Activated T-cell treated with anti-CD3 and anti-CD28 coated beads, Interleukin-2, amount 50 U/mL, for 4 hours (primary cell): ENCODE measurements around the gene EPHX1. TPM values are rescaled to one million over a fixed set of nuclear protein-coding genes. Genes with fewer than 3 reads are reported as not detected.

Source experiments
- ATAC-seq, 2 donors: fragments of 200-7000 bp; cut with Tn5 transposase; one replicate each; pipeline ENCODE4 v1.10.0; 2021
- DNase-seq: peaks from one replicate; pipeline ENCODE4 v3.0.0-alpha.2; 2020
- H3K27me3 Mint-ChIP-seq: one replicate; pipeline ENCODE4 v1.8.0; 2021; ENCODE audit warnings: low read depth, mixed read lengths
- H3K36me3 Mint-ChIP-seq: one replicate; pipeline ENCODE4 v1.8.0; 2022; ENCODE audit warnings: mixed read lengths; ENCODE audit not compliant: insufficient read depth
- H3K4me1 Mint-ChIP-seq: one replicate; pipeline ENCODE4 v1.8.0; 2021; ENCODE audit warnings: low read depth, mixed read lengths
- H3K4me3 Mint-ChIP-seq: one replicate; pipeline ENCODE4 v1.8.0; 2021; ENCODE audit warnings: mild to moderate bottlenecking, moderate library complexity, mixed read lengths
- H3K9me3 Mint-ChIP-seq: one replicate; pipeline ENCODE4 v1.8.0; 2021; ENCODE audit warnings: mixed read lengths
- total RNA-seq, 3 donors: library from RNA; stranded (reverse); gene quantifications; one replicate each; pipeline ENCODE4 v1.2.1, GENCODE V29; 2021

EPHX1 gene
- total RNA-seq, 3 donors from 2014 or later, result 1.8 to 2.2 (median 1.9) TPM

DNA sequence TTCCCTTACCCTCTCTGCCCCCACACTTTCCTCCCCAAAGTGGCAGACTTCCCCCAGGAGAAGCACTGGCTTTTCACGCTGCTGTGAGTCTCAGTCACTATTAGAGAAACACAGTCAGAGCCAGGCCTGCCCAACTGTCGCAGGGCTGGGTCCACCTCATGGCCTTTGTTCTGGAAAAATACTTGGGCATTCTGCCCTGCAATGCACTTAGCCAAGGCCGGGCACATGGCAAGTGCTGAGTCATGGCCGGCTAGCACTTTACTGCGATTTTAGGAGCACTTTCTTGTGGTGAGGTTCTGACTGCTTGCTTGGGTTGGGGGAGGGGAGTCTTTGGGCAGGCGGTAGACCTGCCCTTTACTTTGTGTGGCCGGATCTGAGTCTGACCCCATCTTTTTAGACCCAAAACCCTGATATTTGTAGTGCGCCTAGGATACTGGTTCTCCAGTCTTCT is 7.7 kb downstream of the EPHX1 start:
- no peaks in the 10 kb centered on the region for H3K9me3 Mint-ChIP-seq
- H3K4me1 Mint-ChIP-seq, result no peaks in the 10 kb centered on the region
- H3K27me3 Mint-ChIP-seq, result peaks cover under 1% of the 10 kb centered on the region
- ATAC-seq (no peak), DNase-seq (no peak)
- H3K36me3 Mint-ChIP-seq, result no peaks in the 10 kb centered on the region
- H3K4me3 Mint-ChIP-seq, result no peak overlapping the region

DNA sequence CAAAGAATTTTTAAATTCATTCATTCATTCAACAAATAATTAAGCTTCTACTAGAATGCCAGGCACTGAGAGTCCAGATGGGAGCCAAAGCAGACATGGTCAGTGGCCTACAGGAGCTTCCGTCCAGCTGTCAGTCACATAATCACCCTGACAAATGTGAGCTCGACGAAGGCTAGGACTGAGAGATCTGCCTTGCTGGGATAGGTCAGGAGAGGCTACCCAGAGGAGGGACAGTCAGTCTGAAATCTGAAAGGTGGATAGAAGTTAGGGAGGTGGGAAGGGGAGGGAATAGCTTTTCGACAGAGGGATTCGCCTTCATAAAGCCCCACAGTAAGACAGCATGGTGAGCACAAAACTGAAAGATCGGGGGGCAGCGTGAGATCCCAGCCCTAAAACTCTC is 8.3 kb downstream of the EPHX1 start:
- Mint-ChIP-seq H3K4me3 (no peak overlapping the region), H3K36me3 (no peaks in the 10 kb centered on the region), H3K27me3 (peaks cover 2% of the 10 kb centered on the region), H3K9me3 (no peaks in the 10 kb centered on the region), H3K4me1 (no peaks in the 10 kb centered on the region)
- DNase-seq (no peak), ATAC-seq (no peak)

DNA sequence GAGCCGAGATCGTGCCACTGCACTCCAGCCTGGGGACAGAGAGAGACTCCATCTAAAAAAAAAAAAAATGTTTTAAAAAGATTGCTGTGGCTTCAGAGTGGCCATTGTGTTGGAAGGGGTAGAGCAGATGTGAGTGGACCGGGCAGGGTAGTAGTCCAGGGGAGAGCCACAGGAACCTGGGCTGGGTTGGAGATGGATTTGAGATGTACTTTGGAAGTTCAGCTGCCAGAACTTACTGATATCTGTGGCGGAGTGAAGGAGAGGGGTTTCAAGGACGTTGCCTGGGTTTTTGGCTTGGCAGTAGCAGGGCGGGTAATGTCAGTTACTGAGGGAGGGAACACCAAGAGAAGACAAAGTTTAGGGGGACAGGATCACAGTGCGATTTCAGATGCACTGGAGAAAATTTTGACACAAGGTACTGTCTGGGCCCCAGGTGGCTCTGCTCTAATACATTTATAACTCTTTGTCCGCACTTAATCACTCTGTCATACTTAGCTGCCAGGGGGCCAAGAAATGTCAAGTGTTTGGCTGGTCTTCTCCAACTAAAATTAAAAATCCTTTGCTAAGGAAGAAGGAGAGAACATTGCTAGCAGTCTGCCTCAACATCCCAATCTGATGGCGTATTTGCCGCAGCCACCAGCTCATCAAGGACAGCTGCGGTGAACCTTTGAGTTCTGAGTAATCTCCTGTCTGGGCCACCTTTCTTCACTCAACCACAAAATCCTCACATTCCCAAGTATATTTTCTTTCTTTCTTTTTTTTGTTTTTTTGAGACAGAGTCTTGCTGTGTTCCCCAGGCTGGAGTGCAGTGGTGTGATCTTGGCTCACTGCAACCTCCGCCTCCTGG is 9.6 kb downstream of the EPHX1 start:
- DNase-seq (no peak), ATAC-seq (no peak)
- Mint-ChIP-seq H3K4me3 (no peak overlapping the region), H3K27me3 (peaks cover 2% of the 10 kb centered on the region), H3K36me3 (no peaks in the 10 kb centered on the region), H3K4me1 (no peaks in the 10 kb centered on the region), H3K9me3 (no peaks in the 10 kb centered on the region)

DNA sequence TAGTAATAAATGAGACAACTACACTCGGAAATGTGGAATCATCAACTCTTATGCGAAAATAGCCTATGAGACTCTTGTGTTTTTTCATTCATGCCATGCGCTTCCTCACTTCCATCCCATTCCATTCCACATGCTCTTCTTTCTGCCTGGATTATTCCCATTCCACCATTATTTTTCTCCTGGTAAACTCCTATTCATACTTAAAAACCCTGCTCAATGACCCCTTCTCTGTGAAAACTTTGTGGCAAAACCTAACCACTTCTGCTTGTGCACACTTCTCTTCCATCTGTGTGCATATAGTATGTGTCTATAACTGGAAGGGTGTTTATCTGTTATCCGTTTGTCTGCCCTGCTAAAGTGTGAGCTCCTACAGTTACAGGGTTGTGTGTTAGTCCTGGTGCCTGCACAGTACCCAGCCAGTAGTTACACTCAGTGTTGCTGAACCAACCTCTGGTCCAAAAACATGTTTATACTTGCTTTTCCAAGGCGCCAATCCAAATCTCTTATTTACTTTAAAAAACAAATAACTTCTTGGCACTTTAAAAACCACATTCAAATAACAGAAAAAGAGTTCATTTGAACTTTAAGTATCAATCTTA is 10.7 kb downstream of the EPHX1 start:
- no peak overlapping the region for H3K4me3 Mint-ChIP-seq
- no peaks in the 10 kb centered on the region for H3K36me3 Mint-ChIP-seq
- no peaks in the 10 kb centered on the region for H3K9me3 Mint-ChIP-seq
- DNase-seq, result no peak
- ATAC-seq, result no peak
- H3K27me3 Mint-ChIP-seq, result peaks cover 4% of the 10 kb centered on the region
- no peaks in the 10 kb centered on the region for H3K4me1 Mint-ChIP-seq

DNA sequence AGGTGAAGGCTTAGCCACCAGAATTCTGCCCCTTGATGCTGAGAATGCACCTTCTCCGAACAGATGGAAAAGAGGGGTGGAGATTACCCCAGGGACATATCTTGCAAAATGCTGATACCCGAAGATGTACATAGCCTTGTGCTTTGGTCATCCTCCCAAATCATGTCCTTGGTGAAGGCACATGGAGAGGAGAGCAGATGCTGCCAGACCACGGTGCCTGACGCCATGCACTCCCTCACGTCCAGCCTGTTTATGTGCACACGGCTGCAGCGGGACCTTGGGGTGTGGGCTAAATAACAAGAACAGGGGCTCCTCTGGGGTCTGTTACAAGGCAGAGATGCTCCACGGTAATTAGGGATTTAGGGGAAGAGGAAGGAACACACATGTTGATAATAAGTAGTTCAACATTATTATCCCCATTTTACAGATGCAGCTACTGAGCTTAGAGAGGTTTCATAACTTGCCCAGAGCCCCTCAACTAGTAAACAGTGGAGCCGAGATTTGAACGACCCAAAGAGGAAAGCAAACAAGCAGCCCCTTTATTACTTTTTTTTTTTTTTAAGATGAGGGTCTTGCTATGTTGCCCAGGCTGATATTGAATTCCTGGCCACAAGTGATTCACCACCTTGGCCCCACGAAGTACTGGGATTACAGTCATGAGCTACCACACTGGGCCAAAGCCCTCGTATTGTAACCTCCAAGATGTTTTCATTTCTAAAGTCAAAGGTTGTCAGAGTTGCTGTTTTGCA is 12.9 kb downstream of the EPHX1 start:
- Mint-ChIP-seq H3K9me3 (no peaks in the 10 kb centered on the region), H3K36me3 (no peaks in the 10 kb centered on the region), H3K4me3 (no peak overlapping the region), H3K4me1 (no peaks in the 10 kb centered on the region), H3K27me3 (peaks cover 4% of the 10 kb centered on the region)
- ATAC-seq (no peak), DNase-seq (no peak)

DNA sequence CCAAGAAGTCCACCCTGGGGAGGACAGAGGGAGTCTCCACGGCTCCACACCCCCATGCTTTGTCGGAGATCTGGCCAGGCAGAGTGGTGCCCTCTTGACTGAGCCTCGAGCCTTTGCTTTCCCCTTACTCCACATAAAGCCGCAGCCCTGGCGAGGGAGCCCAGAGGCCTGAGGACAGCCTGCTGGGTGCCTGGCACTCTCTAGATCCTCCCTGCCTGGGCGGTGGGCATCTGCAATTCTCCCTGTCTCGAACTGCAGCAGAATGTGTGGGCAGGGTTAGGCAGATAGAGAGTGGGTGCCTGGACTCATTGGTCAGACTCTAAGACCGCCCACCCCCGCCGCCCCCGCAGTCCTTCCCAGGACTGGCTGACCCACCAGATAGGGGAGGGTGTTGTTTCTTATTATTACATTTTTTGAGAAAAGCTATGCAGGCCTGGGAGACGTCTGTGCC is 13.9 kb downstream of the EPHX1 start:
- peaks cover 4% of the 10 kb centered on the region for H3K27me3 Mint-ChIP-seq

DNA sequence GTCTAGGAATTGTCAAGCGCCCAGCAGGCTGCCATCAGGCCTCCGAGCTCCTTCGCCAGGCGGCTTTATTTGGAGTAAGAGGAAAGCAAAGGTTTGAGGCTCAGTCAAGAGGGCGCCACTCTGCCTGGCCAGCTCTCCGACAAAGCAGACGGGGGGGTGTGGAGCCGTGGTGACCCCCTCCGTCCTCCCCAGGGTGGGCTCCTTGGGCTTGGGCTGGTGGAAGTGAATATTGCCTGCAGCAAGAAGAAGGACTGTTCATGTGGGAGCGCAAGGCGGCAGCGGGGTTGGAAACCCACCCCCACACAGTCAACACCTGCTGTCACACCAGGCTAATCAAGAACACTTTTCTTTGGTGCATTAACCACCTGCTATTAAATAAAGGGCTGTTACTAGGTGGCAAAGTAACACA is 14.6 kb downstream of the EPHX1 start:
- no peak overlapping the region for H3K4me3 Mint-ChIP-seq
- H3K27me3 Mint-ChIP-seq, result peaks cover 4% of the 10 kb centered on the region
- H3K4me1 Mint-ChIP-seq, result no peaks in the 10 kb centered on the region
- no peaks in the 10 kb centered on the region for H3K9me3 Mint-ChIP-seq
- no peak for ATAC-seq
- DNase-seq, result no peak
- H3K36me3 Mint-ChIP-seq, result no peaks in the 10 kb centered on the region

More for the DNA sequence above, 13.9 kb downstream of the EPHX1 start:
- no peaks in the 10 kb centered on the region for H3K4me1 Mint-ChIP-seq
- ATAC-seq (no peak), DNase-seq (no peak)
- no peaks in the 10 kb centered on the region for H3K9me3 Mint-ChIP-seq
- no peak overlapping the region for H3K4me3 Mint-ChIP-seq
- H3K36me3 Mint-ChIP-seq, result no peaks in the 10 kb centered on the region

DNA sequence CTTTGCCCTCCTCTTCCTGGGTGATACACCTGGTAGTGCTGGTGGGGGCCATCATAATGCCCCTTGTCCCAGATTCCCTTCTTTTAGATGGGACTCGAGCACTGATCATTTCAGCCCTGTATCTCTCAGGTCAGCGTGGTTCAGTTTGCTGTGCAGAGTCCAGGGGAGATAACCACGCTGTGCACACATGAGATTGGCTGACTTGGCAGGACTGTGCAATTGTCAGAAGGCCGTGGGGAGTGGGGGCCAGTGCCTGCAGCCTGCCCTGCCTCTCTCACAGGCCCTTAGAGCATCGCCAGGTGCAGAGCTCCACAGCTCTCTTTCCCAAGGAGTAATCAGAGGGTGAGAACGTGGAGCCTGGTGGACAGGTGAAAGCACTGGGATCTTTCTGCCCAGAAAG is 15.2 kb downstream of the EPHX1 start:
- no peak overlapping the region for H3K4me3 Mint-ChIP-seq

DNA sequence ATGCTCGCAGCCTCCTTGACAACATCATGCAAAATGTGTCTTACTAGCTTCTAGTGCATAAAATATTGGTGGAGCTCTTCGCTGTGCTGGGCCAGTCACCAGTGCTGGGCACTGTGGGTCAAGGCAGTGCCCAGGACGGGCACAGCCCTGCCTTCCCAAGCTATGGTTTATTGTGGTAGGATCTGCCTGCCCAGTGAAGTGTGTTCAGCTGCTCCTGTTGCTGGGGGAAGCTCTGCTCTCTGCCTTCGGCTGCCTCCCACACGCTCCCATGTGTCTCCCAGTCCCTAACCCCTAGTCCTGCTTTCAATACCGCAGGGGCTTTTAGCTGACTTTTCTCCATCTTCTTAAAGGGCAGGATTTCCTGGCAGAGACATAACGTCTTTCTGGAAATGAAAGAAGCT is 15.7 kb downstream of the EPHX1 start:
- ATAC-seq, result no peak
- Mint-ChIP-seq H3K36me3 (no peaks in the 10 kb centered on the region), H3K9me3 (no peaks in the 10 kb centered on the region), H3K4me3 (no peak overlapping the region), H3K27me3 (peaks cover 4% of the 10 kb centered on the region), H3K4me1 (no peaks in the 10 kb centered on the region)
- DNase-seq, result no peak

More for the DNA sequence above, 15.2 kb downstream of the EPHX1 start:
- Mint-ChIP-seq H3K27me3 (peaks cover 4% of the 10 kb centered on the region), H3K4me1 (no peaks in the 10 kb centered on the region), H3K36me3 (no peaks in the 10 kb centered on the region), H3K9me3 (no peaks in the 10 kb centered on the region)
- ATAC-seq (no peak), DNase-seq (no peak)

DNA sequence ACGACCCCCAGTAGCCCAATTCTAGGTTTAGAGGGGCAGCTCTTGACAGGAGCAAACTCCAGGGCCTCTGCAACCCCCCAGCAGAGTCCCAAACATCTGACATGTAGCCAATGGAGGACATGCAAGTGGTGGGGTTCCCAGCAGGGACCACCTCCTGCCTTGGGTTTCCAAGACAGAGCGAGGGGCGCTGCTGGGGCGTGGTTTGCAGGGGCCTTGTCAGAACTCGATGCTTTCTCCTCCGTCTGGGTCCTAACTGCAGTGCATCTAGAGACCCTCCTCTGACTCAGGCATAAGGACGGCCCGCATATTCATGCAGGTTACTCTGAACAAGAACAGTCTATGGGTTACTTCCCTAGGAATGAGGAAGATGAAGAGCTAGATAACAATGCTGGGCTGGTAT is 17.2 kb downstream of the EPHX1 start:
- no peak for ATAC-seq

DNA sequence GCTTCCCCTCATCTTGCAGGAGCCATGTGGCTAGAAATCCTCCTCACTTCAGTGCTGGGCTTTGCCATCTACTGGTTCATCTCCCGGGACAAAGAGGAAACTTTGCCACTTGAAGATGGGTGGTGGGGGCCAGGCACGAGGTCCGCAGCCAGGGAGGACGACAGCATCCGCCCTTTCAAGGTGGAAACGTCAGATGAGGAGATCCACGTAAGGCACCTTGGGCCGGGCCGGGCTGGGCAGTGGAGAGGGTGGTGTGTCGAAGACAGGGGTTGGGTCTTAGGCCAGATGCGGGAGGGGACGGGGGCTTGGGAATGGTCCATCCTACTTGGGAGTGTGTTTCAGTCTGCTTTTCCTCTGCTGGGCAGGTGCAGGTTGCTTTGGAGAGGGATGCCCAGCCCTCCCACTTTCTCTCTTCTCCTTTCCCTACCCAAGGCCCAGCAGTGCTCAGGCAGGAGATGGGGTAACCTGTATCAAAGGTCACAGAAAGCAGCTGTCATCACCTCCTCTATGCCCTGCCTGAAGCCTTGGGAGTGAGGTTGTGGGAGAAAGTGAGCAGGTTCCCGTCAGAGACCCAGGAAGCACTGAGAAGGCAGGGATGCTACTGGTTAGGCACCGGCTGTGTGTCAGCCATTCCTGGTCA is 18.9 kb downstream of the EPHX1 start:
- Mint-ChIP-seq H3K4me1 (no peaks in the 10 kb centered on the region), H3K4me3 (no peak overlapping the region), H3K9me3 (no peaks in the 10 kb centered on the region), H3K27me3 (peaks cover 2% of the 10 kb centered on the region), H3K36me3 (no peaks in the 10 kb centered on the region)
- DNase-seq (no peak), ATAC-seq (no peak)

More for the DNA sequence above, 17.2 kb downstream of the EPHX1 start:
- Mint-ChIP-seq H3K36me3 (no peaks in the 10 kb centered on the region), H3K4me1 (no peaks in the 10 kb centered on the region), H3K9me3 (no peaks in the 10 kb centered on the region), H3K27me3 (peaks cover 4% of the 10 kb centered on the region), H3K4me3 (no peak overlapping the region)
- no peak for DNase-seq

DNA sequence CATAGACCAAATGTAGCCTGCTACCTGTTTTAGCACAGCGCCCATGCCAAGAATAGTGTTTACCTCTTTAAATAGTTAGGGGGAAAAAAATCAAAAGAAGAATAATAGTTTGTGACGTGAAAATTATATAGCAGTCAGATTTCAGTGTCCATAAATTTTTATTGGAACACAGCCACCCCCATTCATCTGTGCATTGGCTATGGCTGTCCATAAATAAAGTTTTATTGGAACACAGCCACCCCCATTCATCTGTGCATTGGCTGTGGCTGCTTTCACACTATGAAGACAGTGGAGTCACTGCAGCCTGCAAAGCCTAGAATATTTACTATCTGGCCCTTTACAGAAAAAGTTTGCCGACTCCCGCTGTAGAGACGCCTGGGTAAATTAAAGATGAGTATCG is 20.9 kb downstream of the EPHX1 start:
- H3K4me3 Mint-ChIP-seq, result no peak overlapping the region
- H3K27me3 Mint-ChIP-seq, result no peaks in the 10 kb centered on the region
- ATAC-seq, result no peak
- H3K4me1 Mint-ChIP-seq, result no peaks in the 10 kb centered on the region
- H3K9me3 Mint-ChIP-seq, result no peaks in the 10 kb centered on the region
- no peaks in the 10 kb centered on the region for H3K36me3 Mint-ChIP-seq
- no peak for DNase-seq

DNA sequence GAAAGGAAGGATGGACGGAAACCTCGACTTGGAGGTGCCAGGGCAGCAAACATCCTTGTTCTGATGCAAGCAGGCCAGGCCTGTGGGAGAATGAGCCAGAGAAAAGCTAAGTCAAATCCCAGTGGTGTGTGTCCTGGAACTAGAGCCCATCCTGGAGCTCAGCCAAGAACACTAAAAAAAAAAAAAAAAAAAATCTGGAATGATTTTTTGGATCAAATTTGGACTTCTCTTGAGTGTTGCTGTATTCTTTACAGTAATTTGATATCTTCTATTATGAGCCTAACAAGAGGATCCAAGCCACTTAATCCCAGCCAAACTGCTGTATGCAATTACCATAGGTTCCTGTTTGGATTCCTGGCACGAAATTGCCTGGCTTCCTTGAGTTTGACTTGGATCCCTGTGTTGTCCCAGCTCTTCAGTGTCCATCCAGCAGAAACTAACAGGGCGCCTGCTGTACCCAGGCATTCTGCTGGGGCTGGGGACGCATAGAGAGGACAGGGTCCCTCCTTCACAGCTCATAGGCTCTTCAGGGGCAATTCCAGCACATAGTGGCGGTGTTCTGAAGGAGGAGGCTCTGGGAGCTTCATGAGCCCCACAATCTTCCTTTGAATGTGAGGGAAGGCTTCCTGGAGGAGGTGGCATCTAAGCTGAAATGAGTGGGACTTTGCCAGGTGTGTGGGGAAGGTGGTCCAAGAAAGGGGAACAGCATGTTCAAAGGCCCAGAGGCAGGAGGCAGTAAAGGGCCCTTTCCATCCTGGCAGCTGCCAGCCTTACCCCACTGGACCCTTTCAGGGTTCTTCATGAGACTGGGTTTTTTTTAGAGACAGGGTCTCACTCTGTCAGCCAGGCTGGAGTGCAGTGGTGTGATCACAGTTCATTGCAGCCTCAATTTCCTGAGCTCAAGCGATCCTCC is 24.7 kb downstream of the EPHX1 start:
- ATAC-seq (no peak), DNase-seq (no peak)
- H3K27me3 Mint-ChIP-seq, result no peaks in the 10 kb centered on the region
- H3K4me3 Mint-ChIP-seq, result no peak overlapping the region
- peaks cover 5% of the 10 kb centered on the region for H3K4me1 Mint-ChIP-seq
- H3K36me3 Mint-ChIP-seq, result no peaks in the 10 kb centered on the region
- H3K9me3 Mint-ChIP-seq, result no peaks in the 10 kb centered on the region
